K562 treated with DMSO at 1 percent for 24 hours (cell line): ENCODE measurements around the gene CAT. TPM values are rescaled to one million over a fixed set of nuclear protein-coding genes. Genes with fewer than 3 reads are reported as not detected.

ENCODE experiments used
- total RNA-seq: library from RNA; unstranded; fragments of 300-600 nt; gene quantifications from 2 replicates; pipeline ENCODE4 v1.2.3, GENCODE V29; 2022; ENCODE audit warnings: low read depth; ENCODE audit not compliant: insufficient read depth

Gene CAT
- total RNA-seq = 54.5 and 57.9 TPM in 2 replicates

GRCh38 chr11:34438529-34439507 is at the start of gene CAT:
TSS of gene CAT (plus strand) at chr11:34438934. CDS start at chr11:34439014, 80 bp downstream.

GRCh38 chr11:34513682-34514449 is 75.1 kb downstream of the CAT start, which contains the start of gene ELF5:
TSS of gene ELF5 (minus strand) at chr11:34513794. CDS start at chr11:34505749, 8,045 bp downstream.

Other genes starting within 250 kb of the CAT start
- gene ABTB2, start 80.9 kb upstream of the CAT start, total RNA-seq = 0.72 and 0.90 TPM in 2 replicates
- gene ELF5, start 74.9 kb downstream of the CAT start, total RNA-seq = not detected in 2 replicates
- 0.32 and 0.60 TPM in 2 replicates for gene EHF, start 182.2 kb downstream of the CAT start, total RNA-seq